Measurements from ENCODE around the gene SNX19.
"Not testable (repeated sequence)": the region's sequence is repeated elsewhere in the genome, so short reads cannot be mapped to it uniquely, and the experiment has no call there.

The SNX19 gene

GRCh38 chr11:130940706-130941105, 24.4 kb upstream of the SNX19 start:
- Histone ChIP-seq H3K4me2 (ENCODE audit: low read length) (no peak overlapping the region), H3K36me3 (ENCODE audit: insufficient read depth, low read length) (no peaks in the 10 kb centered on the region), H3K9me3 (ENCODE audit: low read length) (no peaks in the 10 kb centered on the region), H3F3A (ENCODE audit: insufficient read depth, low read length) (no peaks in the 10 kb centered on the region), H3K4me1 (ENCODE audit: insufficient read depth, low read length, severe bottlenecking) (no peaks in the 10 kb centered on the region), H4K20me1 (ENCODE audit: insufficient read depth, low read length) (no peaks in the 10 kb centered on the region), H3K27ac (ENCODE audit: low read depth, low read length, poor library complexity, severe bottlenecking) (no peak overlapping the region), H3K9ac (ENCODE audit: low read length) (no peak overlapping the region), H2AFZ (ENCODE audit: low read length) (no peak overlapping the region), H3K27me3 (ENCODE audit: insufficient read depth, low read length) (no peaks in the 10 kb centered on the region), H3K4me3 (ENCODE audit: low read depth, low read length, poor library complexity, severe bottlenecking) (no peak overlapping the region), H3K9me2 (ENCODE audit: low read depth, low read length) (no peaks in the 10 kb centered on the region), H3K79me2 (ENCODE audit: insufficient read depth, low read length) (no peaks in the 10 kb centered on the region)
- TF ChIP-seq EZH2 (IDR thresholded peaks at IDR 0.05; ENCODE audit: borderline replicate concordance, low read length), result no peak
- no peak for TF ChIP-seq CTCF (IDR thresholded peaks at IDR 0.05; ENCODE audit: low read length)

- Histone ChIP-seq H4K20me1 (ENCODE audit: insufficient read depth, low read length) (no peaks in the 10 kb centered on the region), H3F3A (ENCODE audit: insufficient read depth, low read length) (no peaks in the 10 kb centered on the region), H3K79me2 (ENCODE audit: insufficient read depth, low read length) (no peaks in the 10 kb centered on the region), H3K4me3 (ENCODE audit: low read depth, low read length, poor library complexity, severe bottlenecking) (no peak overlapping the region), H3K27ac (ENCODE audit: low read depth, low read length, poor library complexity, severe bottlenecking) (no peak overlapping the region), H3K27me3 (ENCODE audit: insufficient read depth, low read length) (no peaks in the 10 kb centered on the region), H3K9me2 (ENCODE audit: low read depth, low read length) (no peaks in the 10 kb centered on the region), H3K9me3 (ENCODE audit: low read length) (no peaks in the 10 kb centered on the region), H3K4me1 (ENCODE audit: insufficient read depth, low read length, severe bottlenecking) (no peaks in the 10 kb centered on the region), H3K9ac (ENCODE audit: low read length) (no peak overlapping the region), H3K4me2 (ENCODE audit: low read length) (no peak overlapping the region), H2AFZ (ENCODE audit: low read length) (no peak overlapping the region), H3K36me3 (ENCODE audit: insufficient read depth, low read length) (no peaks in the 10 kb centered on the region)
- no peak for TF ChIP-seq EZH2 (IDR thresholded peaks at IDR 0.05; ENCODE audit: borderline replicate concordance, low read length)
- no peak for TF ChIP-seq CTCF (IDR thresholded peaks at IDR 0.05; ENCODE audit: low read length)
These were observed 20.8 kb upstream of the SNX19 start for GRCh38 chr11:130937051-130937450.

GRCh38 chr11:130932086-130932712, 15.9 kb upstream of the SNX19 start:
- no peak overlapping the region for H3K4me2 ChIP-seq (ENCODE audit: low read length)
- H4K20me1 ChIP-seq (ENCODE audit: insufficient read depth, low read length), result no peaks in the 10 kb centered on the region
- TF ChIP-seq EZH2 (IDR thresholded peaks at IDR 0.05; ENCODE audit: borderline replicate concordance, low read length), result no peak
- no peak overlapping the region for H3K9ac ChIP-seq (ENCODE audit: low read length)
- H3K27ac ChIP-seq (ENCODE audit: low read depth, low read length, poor library complexity, severe bottlenecking), result no peak overlapping the region
- no peak overlapping the region for H2AFZ ChIP-seq (ENCODE audit: low read length)
- H3K79me2 ChIP-seq (ENCODE audit: insufficient read depth, low read length), result no peaks in the 10 kb centered on the region
- H3K4me3 ChIP-seq (ENCODE audit: low read depth, low read length, poor library complexity, severe bottlenecking), result no peak overlapping the region
- no peaks in the 10 kb centered on the region for H3F3A ChIP-seq (ENCODE audit: insufficient read depth, low read length)
- no peaks in the 10 kb centered on the region for H3K9me2 ChIP-seq (ENCODE audit: low read depth, low read length)
- H3K36me3 ChIP-seq (ENCODE audit: insufficient read depth, low read length), result no peaks in the 10 kb centered on the region
- no peaks in the 10 kb centered on the region for H3K27me3 ChIP-seq (ENCODE audit: insufficient read depth, low read length)
- H3K9me3 ChIP-seq (ENCODE audit: low read length), result no peaks in the 10 kb centered on the region
- H3K4me1 ChIP-seq (ENCODE audit: insufficient read depth, low read length, severe bottlenecking), result no peaks in the 10 kb centered on the region

- no peak overlapping the region for H3K4me3 ChIP-seq (ENCODE audit: low read depth, low read length, poor library complexity, severe bottlenecking)
- no peaks in the 10 kb centered on the region for H3K79me2 ChIP-seq (ENCODE audit: insufficient read depth, low read length)
- H4K20me1 ChIP-seq (ENCODE audit: insufficient read depth, low read length), result no peaks in the 10 kb centered on the region
- no peaks in the 10 kb centered on the region for H3K9me3 ChIP-seq (ENCODE audit: low read length)
- H2AFZ ChIP-seq (ENCODE audit: low read length), result no peak overlapping the region
- H3K4me2 ChIP-seq (ENCODE audit: low read length), result no peak overlapping the region
- no peaks in the 10 kb centered on the region for H3K9me2 ChIP-seq (ENCODE audit: low read depth, low read length)
- no peak overlapping the region for H3K27ac ChIP-seq (ENCODE audit: low read depth, low read length, poor library complexity, severe bottlenecking)
- no peaks in the 10 kb centered on the region for H3F3A ChIP-seq (ENCODE audit: insufficient read depth, low read length)
- no peaks in the 10 kb centered on the region for H3K27me3 ChIP-seq (ENCODE audit: insufficient read depth, low read length)
- H3K36me3 ChIP-seq (ENCODE audit: insufficient read depth, low read length), result no peaks in the 10 kb centered on the region
- no peak overlapping the region for H3K9ac ChIP-seq (ENCODE audit: low read length)
- no peak for TF ChIP-seq CTCF (IDR thresholded peaks at IDR 0.05; ENCODE audit: low read length)
- TF ChIP-seq EZH2 (IDR thresholded peaks at IDR 0.05; ENCODE audit: borderline replicate concordance, low read length), result no peak
- H3K4me1 ChIP-seq (ENCODE audit: insufficient read depth, low read length, severe bottlenecking), result no peaks in the 10 kb centered on the region
These were observed 8.5 kb upstream of the SNX19 start for GRCh38 chr11:130924750-130925149.

GRCh38 chr11:130920612-130921011, 4.3 kb upstream of the SNX19 start:
- H3K27ac ChIP-seq (ENCODE audit: low read depth, low read length, poor library complexity, severe bottlenecking); H3K36me3 ChIP-seq (ENCODE audit: insufficient read depth, low read length); H3K4me2 ChIP-seq (ENCODE audit: low read length); H3K79me2 ChIP-seq (ENCODE audit: insufficient read depth, low read length); H3K9me3 ChIP-seq (ENCODE audit: low read length); H2AFZ ChIP-seq (ENCODE audit: low read length); H3F3A ChIP-seq (ENCODE audit: insufficient read depth, low read length); H3K9me2 ChIP-seq (ENCODE audit: low read depth, low read length); H3K4me1 ChIP-seq (ENCODE audit: insufficient read depth, low read length, severe bottlenecking); H4K20me1 ChIP-seq (ENCODE audit: insufficient read depth, low read length); H3K27me3 ChIP-seq (ENCODE audit: insufficient read depth, low read length); H3K4me3 ChIP-seq (ENCODE audit: low read depth, low read length, poor library complexity, severe bottlenecking); H3K9ac ChIP-seq (ENCODE audit: low read length): not testable (repeated sequence)

All from OCI-LY1 (cell line).